GM12873 (cell line): ENCODE results near the gene CDKN2AIP.

Experiments used
- CTCF ChIP-seq: IDR thresholded peaks from 2 replicates; pipeline ENCODE4 v1.5.1; 2012; ENCODE audit warnings: low read depth, mild to moderate bottlenecking, moderate library complexity, low read length, control low read depth; ENCODE audit not compliant: insufficient read depth; ENCODE audit errors: missing control alignments

Gene CDKN2AIP

GRCh38 chr4:183437452-183437851, 7.0 kb upstream of the CDKN2AIP start:
- TF ChIP-seq CTCF: no peak

- no peak for TF ChIP-seq CTCF
These were observed 5.8 kb upstream of the CDKN2AIP start for GRCh38 chr4:183438458-183439113.

GRCh38 chr4:183441276-183441675, 3.2 kb upstream of the CDKN2AIP start:
- TF ChIP-seq CTCF: no peak

- TF ChIP-seq CTCF: no peak
These were observed 702 bp upstream of the CDKN2AIP start for GRCh38 chr4:183443655-183444213.

GRCh38 chr4:183445097-183445428, 627 bp downstream of the CDKN2AIP start:
- TF ChIP-seq CTCF: no peak

- no peak for TF ChIP-seq CTCF
These were observed 3.2 kb downstream of the CDKN2AIP start for GRCh38 chr4:183447646-183448045.

GRCh38 chr4:183448436-183448835, 4.0 kb downstream of the CDKN2AIP start:
- TF ChIP-seq CTCF: no peak
